Chondrocyte (in vitro differentiated cells): ENCODE results near the gene FOXA3. TPM values are rescaled to one million over a fixed set of nuclear protein-coding genes. Genes with fewer than 3 reads are reported as not detected.

Source experiments
- DNase-seq: peaks from one replicate; pipeline ENCODE4 v3.0.0; 2021; ENCODE audit warnings: mixed read lengths, low spot score
- H3K27ac Mint-ChIP-seq: one replicate; pipeline ENCODE4 v1.8.0; 2021; ENCODE audit warnings: mild to moderate bottlenecking, moderate library complexity, mixed read lengths; ENCODE audit not compliant: unreplicated experiment
- H3K27me3 Mint-ChIP-seq: 2 replicates; pipeline ENCODE4 v1.8.0; 2021; ENCODE audit warnings: low read depth, mixed read lengths
- H3K36me3 Mint-ChIP-seq: 2 replicates; pipeline ENCODE4 v1.8.0; 2021; ENCODE audit warnings: low read depth, mixed read lengths
- H3K4me1 Mint-ChIP-seq: 2 replicates; pipeline ENCODE4 v1.8.0; 2021; ENCODE audit warnings: low read depth, mild to moderate bottlenecking, mixed read lengths
- H3K4me3 Mint-ChIP-seq: one replicate; pipeline ENCODE4 v1.8.0; 2021; ENCODE audit warnings: mild to moderate bottlenecking, moderate library complexity, mixed read lengths; ENCODE audit not compliant: unreplicated experiment
- H3K9me3 Mint-ChIP-seq: 2 replicates; pipeline ENCODE4 v1.8.0; 2021; ENCODE audit warnings: low read depth, mixed read lengths
- total RNA-seq: library from RNA; stranded (reverse); gene quantifications from 3 replicates; pipeline ENCODE4 v1.2.1, GENCODE V29; 2021
- TF ChIP-seq, protein P1 (sequence below): fragments of 200-600 bp; sonication (generic); IDR thresholded peaks from 2 replicates; pipeline ENCODE4 v1.5.0; 2021; ENCODE audit warnings: antibody characterized with exemption, mild to moderate bottlenecking, moderate library complexity

The FOXA3 gene
- total RNA-seq, 1 donor from 2014 or later, result not detected

DNA sequence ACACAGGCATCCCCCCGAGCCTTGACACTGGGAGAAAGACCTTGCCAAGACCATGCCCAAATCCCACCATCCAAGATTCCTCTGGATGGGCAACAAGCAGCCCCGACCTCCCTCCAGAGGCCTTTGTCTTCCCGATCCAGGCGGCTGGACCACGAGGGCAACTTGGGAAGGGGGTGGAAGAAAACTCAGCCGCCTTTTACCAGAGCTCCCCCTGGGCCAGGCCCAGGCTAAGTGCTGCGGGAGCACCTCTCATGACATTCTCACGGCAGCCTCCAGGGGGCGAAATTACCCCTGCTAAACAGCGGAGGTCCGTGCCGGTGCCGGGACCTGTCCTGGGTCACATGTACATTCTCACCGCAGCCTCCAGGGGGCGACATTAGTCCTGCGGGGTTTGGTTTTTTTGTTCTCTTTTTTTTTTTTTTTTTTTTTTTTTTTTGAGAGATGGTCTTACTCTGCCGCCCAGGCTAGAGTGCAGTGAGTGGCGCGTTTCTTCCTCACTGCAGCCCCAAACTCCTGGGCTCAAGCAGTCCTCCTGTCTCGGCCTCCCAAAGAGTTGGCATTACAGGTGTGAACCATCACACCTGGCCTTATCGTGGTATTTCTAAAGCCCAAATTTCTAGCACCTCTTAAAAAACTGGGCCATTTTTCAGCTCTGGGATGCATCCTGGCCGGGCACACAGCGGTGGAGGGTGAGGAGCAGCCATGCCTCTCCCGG, 47.0 kb upstream of the FOXA3 start:
- Mint-ChIP-seq H3K9me3 (no peaks in the 10 kb centered on the region), H3K27me3 (no peaks in the 10 kb centered on the region), H3K27ac (no peak overlapping the region), H3K4me3 (no peak overlapping the region), H3K4me1 (peaks cover 3% of the 10 kb centered on the region), H3K36me3 (peaks cover 6% of the 10 kb centered on the region)
- TF ChIP-seq, protein P1, sequence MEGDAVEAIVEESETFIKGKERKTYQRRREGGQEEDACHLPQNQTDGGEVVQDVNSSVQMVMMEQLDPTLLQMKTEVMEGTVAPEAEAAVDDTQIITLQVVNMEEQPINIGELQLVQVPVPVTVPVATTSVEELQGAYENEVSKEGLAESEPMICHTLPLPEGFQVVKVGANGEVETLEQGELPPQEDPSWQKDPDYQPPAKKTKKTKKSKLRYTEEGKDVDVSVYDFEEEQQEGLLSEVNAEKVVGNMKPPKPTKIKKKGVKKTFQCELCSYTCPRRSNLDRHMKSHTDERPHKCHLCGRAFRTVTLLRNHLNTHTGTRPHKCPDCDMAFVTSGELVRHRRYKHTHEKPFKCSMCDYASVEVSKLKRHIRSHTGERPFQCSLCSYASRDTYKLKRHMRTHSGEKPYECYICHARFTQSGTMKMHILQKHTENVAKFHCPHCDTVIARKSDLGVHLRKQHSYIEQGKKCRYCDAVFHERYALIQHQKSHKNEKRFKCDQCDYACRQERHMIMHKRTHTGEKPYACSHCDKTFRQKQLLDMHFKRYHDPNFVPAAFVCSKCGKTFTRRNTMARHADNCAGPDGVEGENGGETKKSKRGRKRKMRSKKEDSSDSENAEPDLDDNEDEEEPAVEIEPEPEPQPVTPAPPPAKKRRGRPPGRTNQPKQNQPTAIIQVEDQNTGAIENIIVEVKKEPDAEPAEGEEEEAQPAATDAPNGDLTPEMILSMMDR, result peak; percentile 98
- peak; percentile 97 for DNase-seq

GRCh38 chr19:45817725-45818301, 46.3 kb upstream of the FOXA3 start:
- TF ChIP-seq, protein P1, result no peak
- Mint-ChIP-seq H3K9me3 (no peaks in the 10 kb centered on the region), H3K4me3 (no peak overlapping the region), H3K4me1 (peaks cover 3% of the 10 kb centered on the region), H3K27me3 (no peaks in the 10 kb centered on the region), H3K36me3 (peaks cover 6% of the 10 kb centered on the region), H3K27ac (peak overlapping the region; percentile 54)
- DNase-seq, result peak; percentile 89

DNA sequence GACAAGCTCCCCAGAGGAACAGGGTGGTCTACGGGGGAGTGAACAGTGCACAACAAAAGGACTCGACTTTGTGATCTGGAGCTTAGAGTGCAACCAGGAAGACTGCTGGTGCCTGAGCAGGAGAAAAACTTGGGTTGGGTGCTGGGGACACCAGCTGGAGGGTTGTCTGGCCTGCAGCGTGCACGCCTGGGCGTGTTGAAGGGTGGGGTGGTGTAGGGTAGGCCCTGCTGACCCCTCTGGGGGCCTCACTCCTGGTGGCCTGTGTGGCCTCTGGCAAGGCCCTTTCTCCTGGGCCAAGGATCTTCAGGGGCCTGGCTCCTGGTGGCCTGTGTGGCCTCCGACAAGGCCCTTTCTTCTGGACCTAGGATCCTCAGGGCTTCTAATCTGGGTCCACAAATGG, 44.4 kb upstream of the FOXA3 start:
- Mint-ChIP-seq H3K9me3 (no peaks in the 10 kb centered on the region), H3K36me3 (peaks cover 15% of the 10 kb centered on the region), H3K27me3 (no peaks in the 10 kb centered on the region), H3K4me1 (peaks cover 6% of the 10 kb centered on the region), H3K27ac (no peak overlapping the region), H3K4me3 (no peak overlapping the region)
- TF ChIP-seq, protein P1, result no peak
- peak; percentile 90 for DNase-seq

- H3K27ac Mint-ChIP-seq, result no peak overlapping the region
- TF ChIP-seq, protein P1, result no peak
- H3K9me3 Mint-ChIP-seq, result no peaks in the 10 kb centered on the region
- H3K36me3 Mint-ChIP-seq, result peaks cover 17% of the 10 kb centered on the region
- H3K4me3 Mint-ChIP-seq, result no peak overlapping the region
- peaks cover 6% of the 10 kb centered on the region for H3K4me1 Mint-ChIP-seq
- DNase-seq, result no peak
- no peaks in the 10 kb centered on the region for H3K27me3 Mint-ChIP-seq
Observed at GRCh38 chr19:45820413-45821102, 43.6 kb upstream of the FOXA3 start.

DNA sequence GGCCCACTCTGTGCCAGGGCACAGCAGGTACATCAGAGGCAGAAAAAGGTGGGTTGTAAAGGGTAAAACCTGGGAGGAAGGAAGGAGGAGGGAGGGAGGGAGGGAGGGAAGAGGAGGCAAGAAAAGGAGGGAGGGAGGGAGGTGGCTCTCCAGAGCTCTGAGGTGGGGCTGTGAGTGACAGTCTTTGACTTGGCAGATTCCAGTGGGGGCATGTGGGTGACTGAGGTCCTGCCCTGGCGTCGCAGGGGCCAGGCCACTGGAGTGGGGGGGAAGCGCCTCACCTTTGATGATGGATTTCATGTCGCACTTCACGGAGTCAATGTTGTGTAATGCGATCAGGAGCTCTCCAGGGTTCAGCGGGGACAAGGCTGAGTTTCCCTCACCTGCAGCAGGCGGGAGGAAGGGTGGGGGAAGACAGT, 43.0 kb upstream of the FOXA3 start:
- Mint-ChIP-seq H3K9me3 (no peaks in the 10 kb centered on the region), H3K36me3 (peaks cover 22% of the 10 kb centered on the region)
- TF ChIP-seq, protein P1, result no peak

More for the DNA sequence above, 43.0 kb upstream of the FOXA3 start:
- H3K4me1 Mint-ChIP-seq, result peaks cover 6% of the 10 kb centered on the region
- H3K4me3 Mint-ChIP-seq, result no peak overlapping the region
- no peaks in the 10 kb centered on the region for H3K27me3 Mint-ChIP-seq
- H3K27ac Mint-ChIP-seq, result no peak overlapping the region
- no peak for DNase-seq
